Peyer's patch (tissue), 4 donors: ENCODE measurements around the gene FZD8. TPM values are rescaled to one million over a fixed set of nuclear protein-coding genes. Genes with fewer than 3 reads are reported as not detected.

Experiments
- DNase-seq, 3 donors: peaks; one replicate each; pipeline ENCODE4 v3.0.0-alpha.2; 2017 to 2019
- H3K27ac ChIP-seq, 4 donors: fragments of 200-600 bp; sonication (generic); one replicate each; pipeline ENCODE4 v1.5.1; 2016 to 2019
- H3K27me3 ChIP-seq, 2 donors: fragments of 200-600 bp; sonication (generic); one replicate each; pipeline ENCODE4 v1.5.1; 2019
- H3K36me3 ChIP-seq, 3 donors: fragments of 200-600 bp; sonication (generic); one replicate each; pipeline ENCODE4 v1.5.1; 2016 to 2019
- H3K4me1 ChIP-seq, 4 donors: fragments of 200-600 bp; sonication (generic); one replicate each; pipeline ENCODE4 v1.5.1; 2016 to 2019
- H3K4me3 ChIP-seq, 4 donors: fragments of 200-600 bp; sonication (generic); 1 replicate in 3 of 4; 2 replicates in 1 of 4; pipeline ENCODE4 v1.5.1; 2016 to 2019; ENCODE audit warnings: mild to moderate bottlenecking in 1 of 4
- H3K9me3 ChIP-seq, 4 donors: fragments of 200-600 bp; sonication (generic); one replicate each; pipeline ENCODE4 v1.5.1; 2016 to 2019; ENCODE audit warnings: mild to moderate bottlenecking in 1 of 4
- POLR2A ChIP-seq, 2 donors: fragments of 450-650 bp; IDR thresholded peaks; one replicate each; pipeline ENCODE4 v1.5.1; 2017; ENCODE audit warnings: antibody characterized with exemption in 2 of 2, mild to moderate bottlenecking in 2 of 2, moderate library complexity in 2 of 2
- total RNA-seq, 4 donors: library from RNA; depleted of rRNA; stranded (reverse); fragments of >200 nt; gene quantifications; one replicate each; pipeline ENCODE4 v1.1.0, GENCODE V29; 2016
- TF ChIP-seq, protein P1 (sequence below), 6 experiments: fragments of 450-650 bp in 4 of 6; fragments of 200-600 bp in 2 of 6; sonication (generic) in 1 of 6; IDR thresholded peaks; one replicate each; pipeline ENCODE4 v1.5.1; 2017 to 2019; ENCODE audit warnings: antibody characterized with exemption in 6 of 6, mild to moderate bottlenecking in 3 of 6, moderate library complexity in 1 of 6

Gene FZD8
- total RNA-seq, 4 donors from 2014 or later, result 0.70 to 2.2 (median 1.2) TPM

DNA sequence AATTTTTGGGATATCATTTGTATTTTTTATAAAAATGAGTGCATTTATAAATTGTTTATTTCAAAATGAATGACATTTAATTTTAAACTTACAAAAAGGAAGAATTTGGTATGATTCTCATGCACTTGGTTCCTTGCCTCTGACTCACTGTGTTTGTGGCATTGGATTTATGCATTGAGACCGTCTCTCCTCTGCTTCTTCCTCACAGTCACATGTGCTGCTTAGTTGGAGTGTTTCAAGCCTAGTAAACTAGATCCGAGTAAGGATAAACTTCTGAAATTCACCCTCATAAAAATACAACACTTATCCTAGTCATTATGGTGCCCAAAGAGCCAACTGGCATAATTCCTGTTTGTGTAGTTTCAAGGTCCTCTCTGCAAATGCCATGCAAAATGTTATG lies 19.1 kb upstream of the FZD8 start:
- no peak for TF ChIP-seq POLR2A (IDR thresholded peaks at IDR 0.05)
- TF ChIP-seq, protein P1, sequence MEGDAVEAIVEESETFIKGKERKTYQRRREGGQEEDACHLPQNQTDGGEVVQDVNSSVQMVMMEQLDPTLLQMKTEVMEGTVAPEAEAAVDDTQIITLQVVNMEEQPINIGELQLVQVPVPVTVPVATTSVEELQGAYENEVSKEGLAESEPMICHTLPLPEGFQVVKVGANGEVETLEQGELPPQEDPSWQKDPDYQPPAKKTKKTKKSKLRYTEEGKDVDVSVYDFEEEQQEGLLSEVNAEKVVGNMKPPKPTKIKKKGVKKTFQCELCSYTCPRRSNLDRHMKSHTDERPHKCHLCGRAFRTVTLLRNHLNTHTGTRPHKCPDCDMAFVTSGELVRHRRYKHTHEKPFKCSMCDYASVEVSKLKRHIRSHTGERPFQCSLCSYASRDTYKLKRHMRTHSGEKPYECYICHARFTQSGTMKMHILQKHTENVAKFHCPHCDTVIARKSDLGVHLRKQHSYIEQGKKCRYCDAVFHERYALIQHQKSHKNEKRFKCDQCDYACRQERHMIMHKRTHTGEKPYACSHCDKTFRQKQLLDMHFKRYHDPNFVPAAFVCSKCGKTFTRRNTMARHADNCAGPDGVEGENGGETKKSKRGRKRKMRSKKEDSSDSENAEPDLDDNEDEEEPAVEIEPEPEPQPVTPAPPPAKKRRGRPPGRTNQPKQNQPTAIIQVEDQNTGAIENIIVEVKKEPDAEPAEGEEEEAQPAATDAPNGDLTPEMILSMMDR (IDR thresholded peaks at IDR 0.05), result no peak
- H3K4me3 ChIP-seq, result no peak overlapping the region
- no peaks in the 10 kb centered on the region for H3K36me3 ChIP-seq
- no peaks in the 10 kb centered on the region for H3K4me1 ChIP-seq
- no peak for DNase-seq
- no peak overlapping the region for H3K27ac ChIP-seq
- no peaks in the 10 kb centered on the region for H3K27me3 ChIP-seq
- H3K9me3 ChIP-seq, result no peaks in the 10 kb centered on the region

DNA sequence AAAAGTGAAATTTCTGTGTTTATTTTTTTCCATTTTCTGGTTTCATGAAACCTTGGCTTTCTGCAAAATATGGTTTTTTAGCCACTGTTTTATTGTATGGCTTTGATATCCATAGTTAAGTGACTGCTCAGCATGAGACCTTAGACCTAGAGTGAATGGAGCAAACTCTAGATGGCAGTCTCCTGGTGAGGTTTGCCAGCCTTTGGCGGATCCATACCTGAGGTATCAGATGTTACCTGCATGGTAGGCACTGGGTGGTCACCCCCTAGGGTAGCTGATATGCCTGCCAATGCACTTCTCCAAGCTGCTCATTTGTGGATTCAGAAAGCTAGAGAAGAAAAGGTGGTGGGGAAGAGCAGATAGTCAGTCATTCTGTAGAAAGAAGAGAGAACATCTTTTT lies 17.4 kb upstream of the FZD8 start:
- no peak for DNase-seq
- TF ChIP-seq, protein P1 (IDR thresholded peaks at IDR 0.05), result no peak

DNA sequence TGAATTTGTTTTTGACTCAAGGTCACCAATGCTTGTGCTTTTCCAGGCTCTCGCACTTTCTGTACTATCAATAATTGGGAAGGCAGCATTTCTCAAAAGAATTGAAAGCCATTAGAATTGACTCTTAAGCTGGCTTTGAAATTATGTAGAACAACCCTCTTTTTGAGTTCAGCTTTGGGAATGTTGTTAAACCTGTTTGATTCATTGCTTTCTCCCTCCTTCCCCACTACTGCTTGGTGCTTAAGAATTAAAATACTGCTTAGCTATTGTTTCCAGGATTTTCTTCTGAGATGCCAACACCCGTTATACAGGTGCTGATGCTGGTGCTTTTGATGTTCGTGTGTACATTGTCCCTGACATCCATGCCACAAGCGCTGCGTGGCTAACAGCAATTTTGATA lies 15.5 kb upstream of the FZD8 start:
- DNase-seq, result no peak
- Histone ChIP-seq H3K4me3 (no peak overlapping the region), H3K27ac (no peak overlapping the region), H3K27me3 (no peaks in the 10 kb centered on the region), H3K36me3 (no peaks in the 10 kb centered on the region), H3K9me3 (no peaks in the 10 kb centered on the region), H3K4me1 (no peaks in the 10 kb centered on the region)
- TF ChIP-seq, protein P1 (IDR thresholded peaks at IDR 0.05), result no peak
- TF ChIP-seq POLR2A (IDR thresholded peaks at IDR 0.05), result no peak

More for the DNA sequence above, 17.4 kb upstream of the FZD8 start:
- Histone ChIP-seq H3K27me3 (no peaks in the 10 kb centered on the region), H3K27ac (no peak overlapping the region), H3K4me1 (no peaks in the 10 kb centered on the region), H3K36me3 (no peaks in the 10 kb centered on the region), H3K9me3 (no peaks in the 10 kb centered on the region), H3K4me3 (no peak overlapping the region)

DNA sequence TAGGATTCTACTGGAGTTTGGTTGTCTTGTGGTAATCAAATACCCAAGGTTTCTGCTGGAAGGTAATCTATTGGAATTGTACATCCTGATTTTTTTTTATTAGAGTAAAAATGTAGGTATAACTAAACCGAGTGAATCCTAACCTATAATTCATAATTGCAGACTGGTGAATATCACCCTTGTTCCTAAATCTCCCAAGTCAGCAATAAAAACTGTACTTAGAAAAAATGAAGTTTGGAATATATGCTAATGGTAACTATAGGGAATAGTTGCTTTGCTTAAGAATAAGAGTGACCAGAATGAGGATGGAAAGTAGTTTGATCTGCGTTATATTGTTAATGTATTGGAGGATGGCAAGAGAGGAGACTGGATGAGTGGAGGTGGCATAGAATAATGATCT lies 10.7 kb upstream of the FZD8 start:
- Histone ChIP-seq H3K36me3 (no peaks in the 10 kb centered on the region), H3K27ac (no peak overlapping the region), H3K9me3 (no peaks in the 10 kb centered on the region), H3K4me1 (no peaks in the 10 kb centered on the region), H3K4me3 (no peak overlapping the region), H3K27me3 (no peaks in the 10 kb centered on the region)
- DNase-seq, result no peak
- no peak for TF ChIP-seq POLR2A (IDR thresholded peaks at IDR 0.05)
- TF ChIP-seq, protein P1 (IDR thresholded peaks at IDR 0.05), result no peak

DNA sequence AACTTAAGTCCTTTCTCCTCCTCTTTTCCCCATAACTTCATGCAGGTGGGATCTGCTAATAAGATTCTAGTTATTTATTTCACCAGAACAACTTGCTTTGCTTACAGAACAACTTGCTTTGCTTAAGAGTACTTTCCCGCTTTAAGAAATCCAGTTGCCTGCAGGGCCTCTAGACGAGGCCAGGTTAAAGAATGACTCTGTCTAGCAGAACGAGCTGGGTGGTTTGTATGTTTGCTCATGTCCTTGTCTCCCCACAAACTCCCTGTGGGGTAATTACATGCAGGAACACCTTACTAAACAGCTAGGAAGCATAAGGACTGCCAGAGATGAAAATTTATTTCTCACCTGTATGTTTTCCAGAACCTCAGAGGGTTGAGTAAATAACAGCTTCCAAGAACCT lies 8.8 kb upstream of the FZD8 start:
- no peak for DNase-seq
- no peak overlapping the region for H3K27ac ChIP-seq
- no peak for TF ChIP-seq POLR2A (IDR thresholded peaks at IDR 0.05)
- TF ChIP-seq, protein P1 (IDR thresholded peaks at IDR 0.05), result no peak
- no peaks in the 10 kb centered on the region for H3K4me1 ChIP-seq
- H3K4me3 ChIP-seq, result no peak overlapping the region
- no peaks in the 10 kb centered on the region for H3K27me3 ChIP-seq
- no peaks in the 10 kb centered on the region for H3K9me3 ChIP-seq
- H3K36me3 ChIP-seq, result no peaks in the 10 kb centered on the region
